HG03103 (cell line): ENCODE measurements around the gene OR7D4.
"Not testable (repeated sequence)": the region's sequence is repeated elsewhere in the genome, so short reads cannot be mapped to it uniquely, and the experiment has no call there.

ENCODE experiments used
- ATAC-seq: cut with Tn5 transposase; IDR thresholded peaks from one replicate; pipeline ENCODE4 v1.9.1; 2021; ENCODE audit warnings: low read depth; ENCODE audit not compliant: unreplicated experiment

Gene OR7D4

DNA sequence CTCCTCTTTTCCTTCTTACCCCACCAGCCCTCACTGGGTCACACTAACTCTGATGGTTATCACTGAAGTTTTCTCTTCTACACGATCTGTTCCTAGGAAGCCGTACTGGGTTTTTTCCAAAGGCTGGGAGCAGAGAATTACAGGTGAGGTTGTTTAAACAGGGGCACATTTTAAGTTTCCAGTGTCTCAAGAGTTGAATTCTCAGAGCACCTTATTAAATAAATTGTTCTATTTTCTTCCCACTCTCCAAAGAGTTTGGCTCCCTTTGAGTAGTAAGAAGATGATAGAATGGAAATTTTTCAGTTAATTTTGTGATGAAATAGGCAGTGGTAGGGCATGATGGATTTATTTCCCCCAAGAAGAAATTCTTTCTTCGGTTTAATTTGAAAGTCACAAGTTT, at the start of gene OR7D4:
OR7D4 (minus strand) TSS at position 101 of the 400 bp plus-strand sequence. CDS start 4,752 bp downstream, outside the sequence.
- no peak for ATAC-seq

DNA sequence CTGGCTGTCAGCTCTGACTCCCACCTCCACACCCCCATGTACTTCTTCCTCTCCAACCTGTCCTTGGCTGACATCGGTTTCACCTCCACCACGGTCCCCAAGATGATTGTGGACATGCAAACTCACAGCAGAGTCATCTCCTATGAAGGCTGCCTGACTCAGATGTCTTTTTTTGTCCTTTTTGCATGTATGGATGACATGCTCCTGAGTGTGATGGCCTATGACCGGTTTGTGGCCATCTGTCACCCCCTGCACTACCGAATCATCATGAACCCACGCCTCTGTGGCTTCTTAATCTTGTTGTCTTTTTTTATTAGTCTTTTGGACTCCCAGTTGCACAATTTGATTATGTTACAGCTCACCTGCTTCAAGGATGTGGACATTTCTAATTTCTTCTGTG, 31.8 kb upstream of the OR7D4 start:
- ATAC-seq: no peak

GRCh38 chr19:9250630-9251029, 31.2 kb upstream of the OR7D4 start, which contains the start of gene OR7E24:
Gene OR7E24 (plus strand): TSS chr19:9250930. CDS start chr19:9251044, 114 bp downstream.
- ATAC-seq: no peak

- no peak for ATAC-seq
Observed at GRCh38 chr19:9205501-9206113, 13.8 kb downstream of the OR7D4 start.

DNA sequence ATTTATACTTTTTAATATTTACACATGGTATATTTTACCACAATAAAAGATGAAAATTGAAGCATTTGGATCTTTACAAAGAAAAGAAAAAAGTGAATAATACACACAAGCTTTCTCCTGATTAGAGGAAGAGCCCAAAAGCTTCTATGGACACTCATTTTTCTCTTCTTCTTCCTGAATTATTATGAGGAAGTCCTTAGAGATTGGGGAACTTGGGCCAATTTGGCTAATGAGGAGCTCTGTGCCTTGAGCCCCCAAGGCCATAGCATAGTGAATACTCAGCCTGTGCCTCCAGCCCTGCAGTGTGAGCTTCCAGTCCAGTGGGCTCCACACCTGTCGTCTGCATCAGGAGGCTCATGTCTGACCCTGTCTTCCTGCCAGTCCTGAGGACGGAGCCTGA, 21.3 kb downstream of the OR7D4 start:
- ATAC-seq: not testable (repeated sequence)

- no peak for ATAC-seq
Observed at GRCh38 chr19:9189535-9189934, 29.9 kb downstream of the OR7D4 start.

DNA sequence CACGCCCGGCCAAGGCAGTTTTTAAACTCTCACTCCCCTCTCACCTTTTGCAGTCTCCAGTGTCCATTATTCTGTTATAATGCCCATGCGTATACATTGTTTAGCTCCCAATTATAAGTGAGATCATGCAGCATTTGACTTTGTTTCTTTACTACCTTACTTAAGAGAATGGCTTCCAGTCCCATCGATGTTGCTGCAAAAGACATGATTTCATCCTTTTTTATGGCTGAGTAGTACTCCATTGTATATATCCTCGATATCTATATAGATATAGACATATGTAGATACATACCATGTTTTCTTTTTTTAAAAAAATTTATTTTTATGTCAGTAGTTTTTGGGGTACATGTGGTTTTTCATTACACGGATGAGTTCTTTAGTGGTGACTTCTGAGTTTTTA, 32.2 kb downstream of the OR7D4 start:
- ATAC-seq: no peak

- ATAC-seq: no peak
Observed at GRCh38 chr19:9183000-9183399, 36.4 kb downstream of the OR7D4 start.

- no peak for ATAC-seq
Observed at GRCh38 chr19:9178901-9179300, 40.5 kb downstream of the OR7D4 start, which contains the start of gene OR7D2. Gene OR7D2 (plus strand): TSS chr19:9178979. CDS start chr19:9185782, 6,803 bp downstream.

DNA sequence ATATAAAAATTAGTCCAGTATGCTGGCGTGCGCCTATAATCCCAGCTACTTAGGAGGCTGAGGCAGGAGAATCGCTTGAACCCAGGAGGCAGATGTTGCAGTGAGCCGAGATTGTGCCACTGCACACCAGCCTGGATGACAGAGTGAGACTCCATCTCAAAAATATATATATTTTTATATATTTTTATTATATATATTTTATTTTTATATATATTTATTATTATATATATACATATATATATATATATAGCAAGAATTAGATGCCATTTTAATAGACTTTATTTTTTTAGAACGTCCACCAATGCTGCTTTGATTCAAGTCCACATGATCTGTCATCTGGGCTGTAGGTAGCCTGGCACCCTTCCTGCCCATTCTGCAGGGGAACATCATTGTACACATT, 44.1 kb downstream of the OR7D4 start:
- ATAC-seq: no peak

DNA sequence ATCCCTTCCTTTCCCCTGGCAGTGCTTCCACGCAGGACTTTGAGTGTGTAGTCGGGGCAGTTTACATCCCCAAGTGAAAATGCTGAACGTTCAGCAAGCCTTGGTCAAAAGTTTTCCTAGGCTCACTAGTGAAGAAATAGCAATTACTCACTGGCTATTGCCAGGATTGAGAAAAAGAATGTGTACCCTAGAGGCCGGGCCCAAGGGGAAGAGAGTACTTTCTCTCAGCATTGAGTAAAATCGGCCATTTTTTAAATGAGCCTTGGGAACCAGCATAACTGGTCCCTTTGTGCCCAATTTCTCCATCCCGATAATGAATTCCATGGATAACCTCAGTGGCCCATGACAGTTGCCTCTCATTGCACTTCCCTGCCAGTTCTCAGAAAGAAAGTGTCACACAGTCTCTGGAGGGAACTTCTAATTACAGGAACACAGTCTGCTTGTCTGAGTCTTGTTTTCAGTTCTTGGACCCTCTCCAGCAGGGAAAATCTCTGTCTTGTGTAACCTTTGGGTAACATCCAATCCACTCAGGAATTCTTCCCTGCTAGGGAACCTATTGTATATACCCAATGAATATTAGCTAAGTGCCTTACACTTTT, 47.9 kb downstream of the OR7D4 start:
- ATAC-seq: no peak

GRCh38 chr19:9166846-9167245, 52.5 kb downstream of the OR7D4 start:
- no peak for ATAC-seq

- ATAC-seq: no peak
Observed at GRCh38 chr19:9165261-9165660, 54.1 kb downstream of the OR7D4 start.

GRCh38 chr19:9161427-9161826, 58.0 kb downstream of the OR7D4 start:
- no peak for ATAC-seq
